GM19438 (cell line): ENCODE measurements around the gene PTDSS2.
"Not testable (repeated sequence)": the region's sequence is repeated elsewhere in the genome, so short reads cannot be mapped to it uniquely, and the experiment has no call there.

Experiments
- ATAC-seq: cut with Tn5 transposase; IDR thresholded peaks from one replicate; pipeline ENCODE4 v1.9.1; 2021; ENCODE audit warnings: low read depth; ENCODE audit not compliant: unreplicated experiment

The PTDSS2 gene

DNA sequence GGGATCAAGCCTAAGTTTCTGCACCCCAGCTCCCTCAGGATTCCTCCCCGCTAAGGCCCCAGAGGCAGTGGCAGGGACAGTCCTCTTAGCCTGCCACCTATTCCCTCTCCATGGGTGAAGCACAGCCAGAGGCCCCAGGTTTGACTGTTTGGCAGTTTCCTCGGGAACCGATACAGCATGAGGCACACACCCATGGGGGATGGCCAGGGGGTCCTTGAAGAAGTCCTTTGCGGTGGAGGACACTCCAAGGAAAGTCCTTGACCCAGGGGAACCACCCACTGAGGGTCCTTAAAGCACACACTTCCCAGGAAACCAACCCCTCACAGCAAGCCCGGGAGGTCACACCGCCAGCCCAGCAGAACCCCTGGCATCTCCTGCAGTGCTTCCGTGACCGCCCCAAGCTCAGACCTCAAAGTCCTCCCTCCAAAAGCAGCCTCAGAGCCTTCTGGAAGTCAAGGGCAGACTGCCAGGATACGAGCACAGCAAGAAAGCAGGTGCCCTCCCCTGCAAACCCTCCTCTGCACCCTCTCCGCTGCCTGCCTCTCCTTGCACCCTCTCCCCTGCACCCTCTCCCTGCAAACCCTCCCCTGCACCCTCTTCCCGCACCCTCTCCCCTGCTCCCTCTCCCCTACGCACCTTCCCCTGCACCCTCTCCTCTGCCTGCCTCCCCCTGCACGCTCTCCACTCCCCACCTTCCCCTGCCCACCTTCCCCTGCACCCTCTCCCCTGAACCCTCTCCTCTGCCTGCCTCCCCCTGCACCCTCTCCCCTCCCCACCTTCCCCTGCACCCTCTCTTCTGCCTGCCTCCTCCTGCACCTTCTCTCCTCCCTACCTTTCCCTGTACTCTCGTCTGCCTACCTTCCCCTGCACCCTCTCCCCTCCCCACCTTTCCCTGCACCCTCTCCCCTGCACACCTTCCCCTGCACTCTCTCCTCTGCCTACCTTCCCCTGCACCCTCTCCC, 36.7 kb upstream of the PTDSS2 start:
- ATAC-seq: no peak

DNA sequence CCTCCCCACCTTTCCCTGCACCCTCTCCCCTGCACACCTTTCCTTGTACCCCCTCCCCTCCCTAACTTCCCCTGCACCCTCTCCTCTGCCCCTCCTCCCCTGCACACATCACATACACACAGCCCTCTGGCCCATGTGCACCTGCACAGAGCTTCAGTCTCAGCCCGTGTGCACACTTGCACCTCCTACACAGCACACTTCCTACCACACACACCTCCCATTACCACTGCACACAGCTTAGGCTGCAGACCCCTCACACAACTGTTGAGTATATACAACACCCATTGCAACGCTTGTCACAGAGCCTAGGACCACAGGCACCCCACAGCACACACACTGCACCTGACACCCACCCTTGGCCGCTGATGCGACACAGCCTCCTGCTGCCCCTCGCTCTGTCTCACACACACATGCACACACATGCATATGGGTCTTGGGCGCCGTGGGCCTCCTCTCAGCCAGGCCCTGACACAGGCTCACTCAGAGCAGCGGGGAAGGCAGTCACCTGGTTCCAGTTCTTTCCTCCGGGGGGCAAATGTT, 35.7 kb upstream of the PTDSS2 start:
- ATAC-seq: no peak

DNA sequence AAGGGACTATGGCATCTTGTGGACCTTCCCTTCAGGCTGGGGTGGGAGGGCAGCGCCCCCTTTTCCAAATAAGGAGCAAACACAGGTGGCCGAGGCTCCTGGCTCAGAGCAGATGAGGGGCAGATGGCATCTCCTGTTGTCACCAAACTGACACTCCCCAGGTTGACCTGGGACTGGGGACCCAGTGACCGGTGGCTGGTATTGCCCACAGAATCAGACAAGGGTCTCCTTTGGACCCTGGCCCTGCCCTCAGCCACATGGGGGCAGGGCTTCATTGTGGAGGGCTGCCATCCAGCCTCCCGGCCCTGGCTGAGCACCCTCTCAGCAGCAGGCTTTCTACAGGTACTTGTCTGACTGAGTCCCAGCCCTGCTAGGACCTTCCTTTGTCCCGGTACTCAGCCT, 34.4 kb upstream of the PTDSS2 start:
- no peak for ATAC-seq

DNA sequence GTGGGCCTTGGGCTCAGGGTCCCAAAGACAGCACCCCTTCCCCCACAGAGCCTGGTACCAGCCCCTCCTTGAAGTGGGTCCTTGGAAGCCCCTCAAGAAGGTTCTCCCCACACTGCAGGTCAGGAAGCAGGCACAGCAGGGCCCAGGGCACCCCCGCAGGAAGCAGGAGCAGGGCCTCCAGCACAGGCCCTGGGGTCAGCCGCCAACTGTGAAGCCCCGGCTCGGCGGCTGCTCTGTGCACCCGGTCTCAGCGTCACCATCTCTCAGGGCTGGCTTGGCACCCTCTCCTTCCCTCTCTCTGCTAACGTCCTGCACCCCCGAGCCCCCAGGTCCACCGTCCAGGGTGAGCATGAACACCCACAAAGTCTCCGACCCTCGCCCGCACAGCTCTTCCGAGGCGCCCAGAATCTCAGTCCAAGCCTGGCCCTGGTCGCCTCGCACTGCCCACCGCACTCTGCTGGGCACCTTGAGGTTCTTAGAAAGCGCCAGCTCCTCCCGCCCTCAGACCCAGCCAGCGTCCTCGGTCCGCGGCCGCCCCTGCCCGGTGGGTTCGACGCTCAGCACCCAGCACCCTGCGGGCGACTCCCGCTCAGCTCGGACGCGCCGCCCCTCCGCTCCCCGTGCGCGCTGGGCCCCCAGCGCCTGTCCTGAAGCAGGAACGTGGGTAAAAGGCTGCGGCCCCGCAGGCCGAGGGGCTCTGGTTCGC, 33.9 kb upstream of the PTDSS2 start:
- ATAC-seq: peak; percentile 9

DNA sequence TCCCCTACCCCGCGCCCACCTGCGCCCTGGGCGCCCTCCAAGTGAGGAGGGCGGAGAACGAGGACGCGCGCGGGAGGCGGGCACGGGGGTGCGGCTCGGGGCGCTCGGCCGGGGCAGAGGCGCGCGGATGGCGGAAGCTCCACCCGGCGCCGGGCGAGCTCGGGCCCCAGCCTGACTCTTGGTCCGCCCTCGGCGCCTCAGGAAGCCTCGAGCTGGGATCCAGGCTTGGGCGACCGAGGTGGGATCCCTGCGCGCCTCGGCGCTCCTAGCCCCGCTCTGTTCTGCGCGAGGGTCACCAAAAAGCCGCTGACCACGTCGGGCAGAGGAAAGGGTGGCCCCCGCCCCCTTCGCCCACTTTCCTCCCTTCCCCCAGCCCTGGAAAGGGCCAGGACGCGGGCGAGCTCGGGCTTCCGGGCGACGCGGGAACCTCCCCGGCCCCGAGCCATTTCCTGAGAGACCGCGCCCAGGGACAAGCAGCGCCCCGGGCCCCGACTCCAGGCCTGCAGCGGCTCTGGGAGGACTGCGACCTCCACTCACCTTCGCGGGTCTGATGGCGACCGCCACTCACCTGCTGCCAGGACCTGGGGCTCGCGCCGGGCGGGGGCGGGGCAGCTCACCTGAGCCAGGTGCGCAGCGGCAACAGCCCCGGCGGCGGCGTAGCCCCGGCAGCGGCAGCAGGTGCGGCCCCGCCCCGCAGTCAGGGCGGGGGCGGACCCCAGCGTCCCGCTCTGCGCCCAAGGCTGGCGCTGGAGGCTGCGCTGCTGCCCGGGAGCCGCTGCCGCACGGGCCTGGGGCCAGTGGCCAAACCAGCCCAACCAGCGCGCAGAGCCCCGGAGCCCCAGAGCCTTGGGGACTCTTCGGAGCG, 33.1 kb upstream of the PTDSS2 start:
- ATAC-seq: peak; percentile 61

DNA sequence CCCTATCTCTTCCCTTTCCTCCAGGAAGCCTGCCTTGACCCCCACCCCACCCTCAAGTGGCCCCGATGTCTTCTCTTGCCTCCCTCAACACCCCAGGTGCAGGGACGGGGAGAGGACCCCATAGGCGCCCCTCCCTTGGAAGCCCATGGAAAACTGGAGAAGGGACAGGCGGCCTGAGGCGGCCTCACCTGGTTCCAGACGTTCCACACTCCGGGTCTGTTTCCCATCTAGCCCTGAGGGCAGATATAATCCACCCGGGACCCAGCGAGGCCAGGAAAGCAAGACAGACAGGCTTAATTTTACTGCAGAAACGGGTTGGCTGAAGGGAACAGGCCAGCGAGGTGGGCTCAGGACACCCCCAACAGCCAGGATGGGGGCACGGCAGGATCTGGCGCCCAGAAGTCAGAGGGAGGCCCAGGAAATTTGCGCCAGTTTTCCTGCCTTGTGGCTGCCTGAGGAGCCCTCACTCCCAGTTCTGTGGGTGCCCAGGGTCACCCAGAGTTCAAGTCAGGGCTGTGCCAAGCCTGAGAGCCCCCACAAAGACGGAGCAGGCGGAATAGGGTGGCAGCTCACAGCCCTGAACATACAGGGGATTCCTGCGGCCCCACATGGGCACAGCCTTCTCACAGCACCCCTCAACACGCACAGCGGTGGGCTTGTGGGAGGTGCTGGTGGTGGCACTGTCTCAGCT, 32.3 kb upstream of the PTDSS2 start:
- ATAC-seq: no peak

DNA sequence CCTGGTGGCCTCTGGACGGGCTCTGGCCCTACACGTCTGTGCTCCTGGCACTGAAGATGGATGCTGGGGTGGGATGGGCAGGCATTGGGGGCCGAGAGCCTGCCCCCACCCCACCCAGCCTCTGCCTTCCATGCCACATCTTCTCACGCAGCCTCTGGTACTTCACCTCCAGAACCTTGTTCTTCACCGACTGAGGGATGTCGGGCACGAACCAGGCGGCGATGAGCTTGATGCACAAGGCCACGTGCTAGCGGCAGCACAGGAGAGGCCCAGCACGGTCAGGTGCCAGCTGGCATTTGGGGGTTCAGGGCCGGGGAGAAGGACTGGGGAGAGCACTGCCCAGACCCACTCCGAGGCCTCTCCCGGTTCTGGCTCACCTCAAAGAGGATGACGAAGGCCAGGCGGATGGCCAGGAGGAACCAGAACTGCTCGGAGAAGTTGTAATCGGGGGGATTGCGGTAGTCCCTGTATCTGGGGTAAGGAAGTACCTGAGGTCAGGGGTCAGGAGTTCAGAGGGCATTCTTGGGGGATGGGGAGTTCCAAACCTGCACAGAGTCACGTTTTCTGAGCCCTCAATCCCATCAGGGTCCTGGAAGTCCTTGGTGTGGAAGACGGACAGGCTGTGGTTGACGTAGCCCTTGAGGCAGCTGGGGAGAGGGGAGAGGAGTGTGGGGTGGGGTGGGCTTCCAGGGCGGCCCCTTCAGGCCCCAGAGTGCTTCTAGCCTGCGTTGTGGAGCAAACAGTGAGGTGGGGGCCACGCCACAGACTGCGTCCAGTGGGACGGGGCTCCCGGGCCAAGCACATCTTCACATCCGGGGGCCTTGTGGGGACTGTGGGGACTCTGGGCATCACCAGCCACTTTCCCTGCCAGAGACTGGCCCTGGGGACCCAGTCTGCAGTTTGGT, 31.5 kb upstream of the PTDSS2 start:
- no peak for ATAC-seq

DNA sequence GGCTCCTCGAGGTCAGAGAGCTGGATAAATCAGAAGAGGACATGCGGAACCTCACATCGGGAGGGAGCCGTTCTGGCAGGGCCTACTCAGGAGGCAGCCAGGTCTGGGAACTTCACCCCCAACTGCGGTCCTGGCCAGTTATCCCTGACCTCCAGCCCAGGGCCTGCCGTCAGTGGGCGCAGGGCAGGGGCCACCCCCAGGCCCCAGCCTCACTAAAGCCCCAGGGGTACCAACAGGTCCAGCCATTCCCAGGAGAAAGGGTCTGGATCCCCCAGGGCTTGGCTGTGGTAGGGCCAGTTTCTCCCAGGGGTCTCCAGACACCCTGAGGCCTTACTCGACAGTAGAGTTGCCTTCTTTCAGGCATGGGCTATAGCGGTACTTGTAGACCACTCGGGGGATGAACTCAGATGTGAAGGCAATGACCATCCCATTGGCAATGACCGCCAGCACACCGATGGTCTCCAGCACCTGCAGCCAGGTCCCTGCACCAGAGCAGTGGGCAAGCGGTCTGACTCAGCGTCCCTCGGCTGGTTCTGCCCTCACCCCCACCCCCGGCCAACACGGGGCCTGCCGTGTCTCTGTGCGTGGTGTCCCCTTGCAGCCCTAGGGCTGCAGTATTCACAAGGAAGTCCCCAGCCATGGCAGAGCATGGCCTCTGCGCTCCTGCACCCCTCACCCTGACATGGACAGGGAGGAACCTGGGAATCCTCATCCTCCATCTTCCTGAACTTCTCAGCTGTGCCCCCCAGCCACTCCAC, 30.7 kb upstream of the PTDSS2 start:
- ATAC-seq: no peak

DNA sequence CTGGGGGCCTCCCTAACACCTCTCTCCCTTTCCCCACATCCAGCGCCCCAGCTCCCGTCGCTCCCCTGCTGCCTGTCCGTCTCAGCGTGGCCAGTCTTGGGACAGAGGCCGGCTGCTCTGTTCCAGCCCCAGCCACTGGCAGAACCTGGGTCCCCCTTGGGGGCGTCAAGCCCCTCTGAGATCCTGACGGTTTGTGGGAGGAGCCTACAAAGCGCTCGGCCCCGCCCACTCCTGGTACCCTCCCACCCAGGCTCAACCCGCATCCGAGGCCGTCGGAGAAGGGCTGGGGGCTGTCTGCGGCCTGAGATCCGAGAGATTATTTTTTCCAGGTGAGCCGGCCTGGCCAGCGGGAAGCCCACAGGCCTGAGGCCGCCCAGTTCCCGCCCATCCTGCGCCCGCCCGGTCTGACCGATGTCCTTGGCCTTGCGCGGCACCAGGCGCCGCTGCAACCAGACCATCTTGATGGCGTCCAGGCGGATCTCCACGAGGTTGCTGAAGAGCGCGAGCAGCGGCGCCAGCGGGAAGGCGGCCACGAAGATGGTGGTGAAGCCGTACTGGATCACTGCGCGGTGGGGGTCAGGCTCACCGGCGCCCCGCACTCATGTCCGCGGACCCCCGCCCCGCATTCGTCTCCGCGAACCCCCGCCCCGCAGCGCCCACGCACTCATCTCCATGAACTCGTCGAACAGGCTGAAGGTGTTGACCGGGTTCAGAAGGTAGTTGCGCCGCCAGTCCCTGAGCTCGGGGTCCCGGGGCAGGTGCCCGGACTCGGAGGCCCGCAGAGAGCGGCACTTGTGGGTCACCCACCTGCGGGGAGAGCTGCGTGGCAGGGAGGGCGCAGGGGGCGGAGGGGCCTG, 29.8 kb upstream of the PTDSS2 start:
- ATAC-seq: no peak

DNA sequence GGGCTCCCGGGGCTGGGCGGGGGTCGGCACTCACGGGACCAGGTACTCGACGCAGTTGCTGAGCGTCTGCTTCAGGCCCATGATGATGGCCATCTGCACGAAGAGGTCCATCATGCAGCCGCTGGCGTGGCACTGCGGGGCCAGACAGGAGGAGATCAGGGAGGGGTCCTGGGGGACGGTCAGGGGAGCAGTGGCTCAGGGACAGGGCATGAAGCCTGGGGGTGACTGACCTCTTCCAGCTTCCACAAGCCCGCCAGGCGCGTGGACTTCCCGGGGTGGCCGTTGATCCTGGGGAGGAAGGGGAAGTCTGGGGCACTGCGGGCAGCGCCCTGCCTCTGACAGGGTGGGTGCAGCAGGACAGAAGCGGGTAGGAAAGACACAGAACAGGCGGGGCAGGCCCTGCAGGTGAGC, 29.2 kb upstream of the PTDSS2 start:
- no peak for ATAC-seq

DNA sequence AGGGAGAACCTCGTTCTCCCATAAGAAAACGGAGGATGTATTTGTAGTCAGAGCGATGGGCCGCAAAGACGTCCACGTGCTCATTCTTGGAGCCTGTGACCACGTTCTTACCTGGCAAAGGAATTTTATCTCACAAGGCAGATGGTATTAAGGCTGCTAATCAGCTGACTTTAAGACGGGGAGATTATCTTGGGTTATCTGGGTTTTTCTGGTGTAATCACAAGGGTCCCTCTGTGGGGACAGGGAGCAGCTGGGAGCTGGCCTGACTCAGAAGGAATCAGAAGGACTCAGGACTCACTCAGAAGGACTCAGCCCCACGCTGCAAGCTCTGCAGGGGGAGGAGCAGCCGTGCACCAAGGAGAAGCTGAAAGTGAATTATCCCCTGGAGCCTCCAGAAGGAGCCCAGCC, 27.8 kb upstream of the PTDSS2 start:
- ATAC-seq: no peak

DNA sequence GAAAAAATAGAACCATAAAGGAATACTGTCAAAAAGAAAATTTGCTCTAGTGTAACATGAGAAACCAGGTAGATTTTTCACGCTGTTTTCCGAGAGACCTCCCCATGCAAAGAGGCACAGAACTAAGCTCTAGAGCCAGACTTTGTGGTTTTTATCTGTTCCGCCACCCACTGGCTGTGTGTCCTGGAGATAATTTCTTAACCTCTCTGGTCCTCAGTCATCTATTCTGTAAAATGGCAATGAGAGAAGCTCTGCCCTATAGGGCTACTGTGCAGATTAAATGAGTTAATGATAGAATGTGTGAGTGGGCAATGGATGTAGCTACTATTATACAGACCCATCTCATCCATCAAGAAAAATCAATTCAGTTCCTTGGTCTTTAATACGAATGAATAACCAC, 25.8 kb upstream of the PTDSS2 start:
- no peak for ATAC-seq

DNA sequence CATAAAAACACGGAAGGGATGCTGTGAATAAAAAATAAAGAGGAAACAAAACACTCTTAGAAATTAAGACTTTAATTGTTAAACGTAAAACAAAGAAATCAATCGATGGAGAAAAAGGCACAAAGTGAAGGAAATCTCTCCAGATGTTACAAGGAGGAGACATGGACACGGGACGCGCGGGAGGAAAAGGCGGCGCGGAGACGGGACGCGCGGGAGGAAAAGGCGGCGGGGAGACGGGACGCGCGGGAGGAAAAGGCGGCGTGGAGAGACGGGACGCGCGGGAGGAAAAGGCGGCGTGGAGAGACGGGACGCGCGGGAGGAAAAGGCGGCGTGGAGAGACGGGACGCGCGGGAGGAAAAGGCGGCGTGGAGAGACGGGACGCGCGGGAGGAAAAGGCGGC, 25.3 kb upstream of the PTDSS2 start:
- ATAC-seq: not testable (repeated sequence)

DNA sequence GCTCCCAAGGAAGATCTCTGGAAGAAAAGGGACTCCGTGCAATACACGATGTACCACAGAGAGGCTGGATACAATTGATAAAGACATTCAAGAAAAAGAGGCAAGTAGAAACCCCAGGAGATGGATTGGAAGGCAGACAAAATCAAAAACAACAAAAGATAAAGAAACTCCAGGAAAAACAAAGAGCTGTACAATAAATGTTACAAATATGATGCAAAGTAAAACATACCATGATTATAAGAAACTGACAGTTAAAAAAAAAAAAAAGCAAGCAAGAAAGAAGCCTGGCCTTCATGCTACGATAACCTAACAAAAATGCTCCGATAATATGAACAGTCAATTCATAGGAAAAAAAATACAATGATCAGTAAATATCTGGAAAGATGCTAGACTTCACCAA, 24.8 kb upstream of the PTDSS2 start:
- no peak for ATAC-seq

DNA sequence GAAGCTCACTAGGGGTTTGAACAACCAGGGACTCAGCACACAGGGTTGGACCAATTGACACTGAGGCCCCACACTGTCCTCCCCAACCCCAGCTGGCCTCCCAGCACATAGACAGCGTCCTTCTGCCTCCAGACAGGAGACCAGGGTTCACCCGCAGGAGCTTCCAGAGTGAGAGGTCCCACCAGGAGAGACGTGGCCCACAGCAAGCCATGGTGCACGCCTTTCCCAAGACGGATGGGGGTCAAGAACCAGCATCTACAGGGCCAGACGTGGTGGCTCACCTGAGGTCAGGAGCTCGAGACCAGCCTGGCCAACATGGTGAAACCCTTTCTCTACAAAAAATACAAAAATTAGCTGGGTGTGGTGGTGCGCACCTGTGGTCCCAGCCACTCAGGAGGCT, 23.2 kb upstream of the PTDSS2 start:
- no peak for ATAC-seq

DNA sequence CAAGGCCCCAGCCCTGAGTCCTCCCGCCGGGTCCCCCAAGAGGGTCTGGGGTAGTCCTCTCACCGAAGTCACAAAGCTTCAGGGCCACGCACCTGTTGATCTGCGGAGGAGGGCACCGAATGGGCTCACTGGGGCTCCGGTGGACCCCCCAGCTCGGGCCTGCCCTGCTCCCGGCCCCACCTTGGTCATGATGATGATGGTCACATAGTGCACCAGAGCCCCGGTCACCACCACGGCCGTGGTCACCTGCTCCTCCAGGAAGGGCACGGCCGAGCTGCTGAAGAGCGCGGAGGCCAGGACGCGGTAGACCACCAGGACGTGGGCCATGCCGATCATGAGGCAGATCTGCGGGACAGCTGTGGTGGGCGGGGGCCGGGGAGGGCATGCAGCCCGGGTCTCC, 21.8 kb upstream of the PTDSS2 start:
- ATAC-seq: no peak

DNA sequence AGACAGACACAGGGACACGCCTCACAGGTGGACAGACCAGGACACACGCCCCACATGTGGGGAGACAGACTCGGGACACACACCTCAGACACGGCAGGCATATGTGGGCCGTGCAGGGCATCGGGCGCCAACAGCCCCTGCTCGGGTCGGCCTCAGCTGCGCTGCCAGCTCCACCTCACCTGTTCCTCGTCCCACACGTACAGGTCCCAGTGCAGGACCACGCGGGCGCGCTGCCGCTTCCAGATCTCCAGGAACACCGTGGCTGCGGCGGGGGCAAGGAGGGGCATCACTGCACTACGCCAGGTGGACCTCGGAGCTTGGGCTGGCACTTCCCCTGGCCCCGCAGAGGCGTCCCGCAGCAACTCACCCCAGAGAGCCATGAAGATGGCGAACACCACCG, 20.7 kb upstream of the PTDSS2 start:
- ATAC-seq: no peak
